Mesenchymal stem cell (in vitro differentiated cells and primary cell): Measurements from ENCODE around the gene NUDT3.

Source experiments
- DNase-seq: peaks from one replicate; pipeline ENCODE4 v3.0.0-alpha.2; 2013
- H2AFZ ChIP-seq: one replicate; pipeline ENCODE4 v1.6.1; 2013; ENCODE audit warnings: low read depth, mild to moderate bottlenecking, control low read depth, inconsistent platforms, low read length, moderate library complexity
- H2AK5ac ChIP-seq: 2 replicates; pipeline ENCODE4 v1.6.1; 2013; ENCODE audit warnings: low read length, moderate library complexity, mild to moderate bottlenecking, inconsistent platforms; ENCODE audit not compliant: severe bottlenecking
- H2BK120ac ChIP-seq: one replicate; pipeline ENCODE4 v1.6.1; 2013; ENCODE audit warnings: low read depth, mild to moderate bottlenecking, inconsistent platforms, low read length, moderate library complexity
- H2BK12ac ChIP-seq, 2 experiments: one replicate each; pipeline ENCODE4 v1.6.1; 2013; ENCODE audit warnings: inconsistent platforms in 2 of 2, low read length in 2 of 2, mild to moderate bottlenecking in 2 of 2, moderate library complexity in 2 of 2, control low read depth in 1 of 2
- H2BK15ac ChIP-seq: one replicate; pipeline ENCODE4 v1.6.1; 2013; ENCODE audit warnings: mild to moderate bottlenecking, low read depth, inconsistent platforms; ENCODE audit not compliant: poor library complexity, severe bottlenecking
- H2BK5ac ChIP-seq: 2 replicates; pipeline ENCODE4 v1.6.1; 2013; ENCODE audit warnings: low read depth, mild to moderate bottlenecking, low read length, control low read depth, inconsistent platforms; ENCODE audit not compliant: poor library complexity, severe bottlenecking
- H3K14ac ChIP-seq, 2 experiments: one replicate each; pipeline ENCODE4 v1.6.1; 2013; ENCODE audit warnings: inconsistent platforms in 2 of 2, low read length in 2 of 2, control low read depth in 1 of 2, mild to moderate bottlenecking in 1 of 2, moderate library complexity in 1 of 2
- H3K18ac ChIP-seq, 2 experiments: one replicate each; pipeline ENCODE4 v1.6.1; 2013; ENCODE audit warnings: inconsistent platforms in 2 of 2, low read length in 2 of 2, control low read depth in 1 of 2, low read depth in 1 of 2, mild to moderate bottlenecking in 1 of 2
- H3K23ac ChIP-seq, 2 experiments: one replicate each; pipeline ENCODE4 v1.6.1; 2013; ENCODE audit warnings: inconsistent platforms in 2 of 2, low read length in 2 of 2, mild to moderate bottlenecking in 2 of 2, moderate library complexity in 2 of 2, control low read depth in 1 of 2
- H3K27ac ChIP-seq: 2 replicates; pipeline ENCODE4 v1.5.1; 2013; ENCODE audit warnings: mild to moderate bottlenecking, moderate library complexity, low read length, control low read depth, inconsistent platforms; ENCODE audit not compliant: poor library complexity, severe bottlenecking
- H3K27me3 ChIP-seq, 2 experiments: 2 replicates each; pipeline versions ENCODE4 v1.6.1 to v1.7.0; 2013; ENCODE audit warnings: low read length in 2 of 2, mild to moderate bottlenecking in 2 of 2, moderate library complexity in 2 of 2, control low read depth in 1 of 2, inconsistent platforms in 1 of 2; ENCODE audit not compliant: control insufficient read depth in 1 of 2, insufficient read depth in 1 of 2
- H3K36me3 ChIP-seq, 2 experiments: 2 replicates each; pipeline versions ENCODE4 v1.6.1 to v1.7.0; 2013; ENCODE audit warnings: low read length in 2 of 2, control low read depth in 1 of 2, inconsistent platforms in 1 of 2, low read depth in 1 of 2, mild to moderate bottlenecking in 1 of 2; ENCODE audit not compliant: insufficient read depth in 2 of 2, control insufficient read depth in 1 of 2
- H3K4ac ChIP-seq, 2 experiments: one replicate each; pipeline ENCODE4 v1.6.1; 2013; ENCODE audit warnings: inconsistent platforms in 2 of 2, low read length in 2 of 2, mild to moderate bottlenecking in 2 of 2, moderate library complexity in 2 of 2, control low read depth in 1 of 2, low read depth in 1 of 2
- H3K4me1 ChIP-seq: 2 replicates; pipeline ENCODE4 v1.6.1; 2013; ENCODE audit warnings: low read depth, low read length, control low read depth; ENCODE audit not compliant: control insufficient read depth, insufficient read depth
- H3K4me2 ChIP-seq: 2 replicates; pipeline ENCODE4 v1.6.1; 2013; ENCODE audit warnings: low read length, mild to moderate bottlenecking, inconsistent platforms; ENCODE audit not compliant: poor library complexity, severe bottlenecking
- H3K4me3 ChIP-seq, 2 experiments: 2 replicates each; pipeline versions ENCODE4 v1.5.1 to v1.7.0; 2013; ENCODE audit warnings: low read length in 2 of 2, mild to moderate bottlenecking in 2 of 2, control low read depth in 1 of 2, low read depth in 1 of 2; ENCODE audit not compliant: insufficient read depth in 1 of 2
- H3K79me1 ChIP-seq: replicated peaks from 2 replicates; pipeline ENCODE4 v1.6.1; 2013; ENCODE audit warnings: mild to moderate bottlenecking, control low read depth, low read length, inconsistent platforms; ENCODE audit not compliant: poor library complexity, severe bottlenecking
- H3K9ac ChIP-seq: 2 replicates; pipeline ENCODE4 v1.7.0; 2013; ENCODE audit warnings: mild to moderate bottlenecking, low read length, moderate library complexity
- H3K9me3 ChIP-seq: 2 replicates; pipeline ENCODE4 v1.7.0; 2013; ENCODE audit warnings: mild to moderate bottlenecking, low read length; ENCODE audit not compliant: control insufficient read depth
- H4K8ac ChIP-seq: one replicate; pipeline ENCODE4 v1.6.1; 2013; ENCODE audit warnings: inconsistent platforms, mild to moderate bottlenecking, low read length, moderate library complexity
- H4K91ac ChIP-seq: one replicate; pipeline ENCODE4 v1.6.1; 2013; ENCODE audit warnings: mild to moderate bottlenecking, low read length, inconsistent platforms
- WGBS: methylation state at CpG from one replicate; pipeline ENCODE4 v1.1.7; 2013; ENCODE audit warnings: mixed read lengths; 5-methylcytosine and 5-hydroxymethylcytosine counted together

Gene NUDT3

DNA sequence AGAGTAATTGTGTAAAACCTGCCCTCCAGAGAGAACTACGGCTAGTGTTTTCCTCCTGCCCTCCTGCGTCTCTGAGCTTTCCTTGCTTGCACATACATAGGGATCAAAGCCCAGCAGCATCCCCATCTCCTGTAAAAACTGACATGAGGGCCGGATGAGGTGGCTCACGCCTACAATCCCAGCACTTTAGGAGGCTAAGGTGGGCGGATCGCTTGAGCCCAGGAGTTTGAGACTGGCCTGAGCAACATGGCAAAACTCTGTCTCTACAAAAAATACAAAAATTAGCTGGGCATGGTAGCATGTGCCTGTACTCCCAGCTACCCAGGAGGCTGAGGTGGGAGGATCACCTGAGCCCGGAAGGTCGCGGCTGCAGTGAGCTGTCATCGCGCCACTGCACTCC is 103.3 kb downstream of the NUDT3 start:
- H3K79me1 ChIP-seq = peaks cover 9% of the 10 kb centered on the region
- H3K23ac ChIP-seq = no peak overlapping the region
- WGBS = 95% methylated on average over 11 of the region's 11 CpGs

DNA sequence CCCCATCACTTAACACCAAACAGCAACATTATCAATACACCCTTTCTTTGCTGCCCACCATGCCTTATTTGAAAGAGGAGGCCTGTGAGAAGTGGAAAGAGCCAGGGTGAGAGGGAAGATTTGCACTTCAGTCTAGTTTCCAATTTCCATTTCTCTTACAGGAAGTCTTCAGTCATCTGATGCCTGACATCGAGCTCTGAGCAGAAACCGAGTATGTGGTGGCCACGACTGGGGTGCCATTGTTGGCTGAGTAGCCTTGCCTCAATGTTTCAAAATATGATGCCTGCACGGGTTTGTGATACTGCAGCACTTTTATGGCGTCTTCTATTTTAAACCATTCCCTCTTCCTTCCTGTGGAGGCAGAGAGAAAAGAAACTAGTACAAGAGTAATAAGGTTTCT is 103.9 kb downstream of the NUDT3 start:
- no peak overlapping the region for H3K14ac ChIP-seq
- WGBS = 76% methylated on average over 3 of the region's 5 CpGs
- no peaks in the 10 kb centered on the region for H3K9me3 ChIP-seq

More for the DNA sequence above, 103.3 kb downstream of the NUDT3 start:
- Histone ChIP-seq H3K9me3 (no peaks in the 10 kb centered on the region), H3K14ac (no peak overlapping the region), H2BK15ac (no peak overlapping the region), H3K18ac (no peak overlapping the region), H2AFZ (no peak overlapping the region), H3K4me2 (no peak overlapping the region), H3K36me3 (peaks cover 14 to 43% of the 10 kb centered on the region in 2 experiments), H3K4me1 (peaks cover 4% of the 10 kb centered on the region), H4K91ac (no peak overlapping the region), H2BK120ac (no peak overlapping the region), H3K27me3 (no peaks in the 10 kb centered on the region), H4K8ac (no peak overlapping the region), H2BK5ac (no peak overlapping the region), H3K4ac (no peak overlapping the region), H2AK5ac (no peak overlapping the region), H3K9ac (no peak overlapping the region), H2BK12ac (no peak overlapping the region), H3K27ac (no peak overlapping the region), H3K4me3 (no peak overlapping the region)
- DNase-seq = no peak

DNA sequence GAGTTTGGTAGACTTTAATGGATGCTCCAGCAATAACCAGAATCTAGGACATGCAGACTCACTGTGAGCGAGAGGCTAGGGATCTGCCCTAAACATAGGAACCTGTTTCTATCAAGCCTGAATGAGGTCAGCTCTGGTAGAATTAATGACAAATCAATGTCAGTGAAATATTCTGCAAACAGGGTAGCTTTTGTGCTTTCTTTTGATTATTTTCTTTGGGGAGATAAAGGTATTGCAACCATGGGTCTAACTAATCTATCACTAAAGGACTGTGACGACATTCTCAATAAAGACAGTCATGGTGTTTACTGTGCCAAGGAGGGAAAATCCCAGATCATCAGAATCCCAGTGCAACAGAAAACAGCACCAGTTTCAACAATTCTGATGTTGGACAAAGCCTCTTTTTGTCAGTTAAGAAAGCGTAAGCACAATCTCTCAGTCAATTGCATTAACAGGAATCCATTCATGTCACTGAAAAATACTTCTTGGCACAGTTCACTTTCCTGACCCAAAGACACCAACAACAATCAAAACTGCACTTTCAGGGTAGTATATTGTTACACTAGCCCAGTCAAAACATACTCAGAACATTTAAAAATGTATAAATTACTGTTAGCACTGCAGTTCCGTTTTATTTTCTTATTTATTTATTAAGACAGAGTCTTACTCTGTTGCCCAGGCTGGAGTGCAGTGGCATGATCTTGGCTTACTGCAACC is 106.9 kb downstream of the NUDT3 start:
- Histone ChIP-seq H2BK120ac (no peak overlapping the region), H3K9me3 (no peaks in the 10 kb centered on the region), H4K8ac (no peak overlapping the region), H3K4ac (no peak overlapping the region), H2AK5ac (no peak overlapping the region), H3K18ac (peak overlapping the region in 1 of 2 experiments; percentile 48), H3K9ac (no peak overlapping the region), H3K79me1 (peaks cover 14% of the 10 kb centered on the region), H3K4me2 (no peak overlapping the region), H3K14ac (no peak overlapping the region), H2BK5ac (no peak overlapping the region), H3K36me3 (peaks cover 7 to 26% of the 10 kb centered on the region in 2 experiments), H2AFZ (no peak overlapping the region), H3K4me3 (no peak overlapping the region), H3K4me1 (peaks cover 6% of the 10 kb centered on the region), H2BK15ac (no peak overlapping the region), H3K23ac (no peak overlapping the region), H4K91ac (no peak overlapping the region), H3K27me3 (no peaks in the 10 kb centered on the region), H2BK12ac (no peak overlapping the region), H3K27ac (peak overlapping the region; percentile 45)
- DNase-seq = peak; percentile 63
- 93% methylated on average over 4 of the region's 4 CpGs for WGBS

More for the DNA sequence above, 103.9 kb downstream of the NUDT3 start:
- H4K8ac ChIP-seq = no peak overlapping the region
- peaks cover 13 to 43% of the 10 kb centered on the region in 2 experiments for H3K36me3 ChIP-seq
- no peaks in the 10 kb centered on the region for H3K27me3 ChIP-seq
- no peak overlapping the region for H2BK15ac ChIP-seq
- H3K23ac ChIP-seq = no peak overlapping the region
- H2BK12ac ChIP-seq = no peak overlapping the region
- peaks cover 7% of the 10 kb centered on the region for H3K4me1 ChIP-seq
- no peak overlapping the region for H2AFZ ChIP-seq
- no peak overlapping the region for H2BK120ac ChIP-seq
- no peak overlapping the region for H3K27ac ChIP-seq
- peaks cover 11% of the 10 kb centered on the region for H3K79me1 ChIP-seq
- no peak overlapping the region for H3K4ac ChIP-seq
- H3K4me2 ChIP-seq = no peak overlapping the region
- H3K18ac ChIP-seq = no peak overlapping the region
- H3K9ac ChIP-seq = no peak overlapping the region
- no peak overlapping the region for H2BK5ac ChIP-seq
- no peak overlapping the region for H4K91ac ChIP-seq
- H2AK5ac ChIP-seq = no peak overlapping the region
- DNase-seq = no peak
- H3K4me3 ChIP-seq = no peak overlapping the region

DNA sequence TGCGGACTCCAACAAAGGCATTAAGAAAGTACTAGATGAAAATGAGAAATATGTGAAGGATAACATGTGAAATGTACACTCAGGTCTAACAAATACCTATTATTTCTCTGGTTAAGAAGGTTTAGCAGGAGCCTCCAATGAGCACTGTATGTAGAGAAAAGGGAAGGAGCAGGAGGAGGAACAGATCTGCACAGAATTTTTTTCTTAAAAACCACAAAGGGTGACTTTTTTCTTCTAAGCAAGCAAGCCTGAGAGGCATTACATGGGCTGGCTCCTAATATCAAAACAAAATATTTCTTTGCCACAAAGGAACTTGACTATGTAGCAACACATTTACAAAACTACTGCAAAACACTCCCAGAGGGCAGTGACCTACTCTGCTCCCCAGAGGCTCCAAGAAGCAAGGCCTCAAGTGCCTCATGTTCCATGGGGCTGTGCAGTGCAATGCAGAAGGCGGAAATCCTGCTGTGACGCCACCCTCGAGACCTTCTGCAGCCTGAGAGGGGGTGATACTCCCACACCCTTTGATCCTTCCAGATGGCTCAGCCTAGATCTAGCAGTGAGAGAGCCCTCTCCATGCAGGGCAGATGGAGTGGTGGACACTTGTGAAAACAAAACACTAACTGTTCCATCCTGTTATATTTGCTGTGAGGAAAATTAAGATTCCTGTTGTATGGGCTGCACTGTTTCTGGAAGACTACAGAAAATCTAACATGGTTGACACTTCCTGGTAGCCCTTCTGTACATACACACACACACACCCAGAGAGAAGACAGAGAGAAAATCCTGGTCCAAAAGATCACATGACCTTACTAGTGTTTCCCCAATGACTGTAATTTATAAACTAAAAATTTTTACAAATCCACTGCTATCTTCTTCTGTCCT is 107.7 kb downstream of the NUDT3 start:
- H3K4ac ChIP-seq = no peak overlapping the region
- H2BK15ac ChIP-seq = no peak overlapping the region
- no peak overlapping the region for H2AK5ac ChIP-seq
- H3K18ac ChIP-seq = peak overlapping the region in 1 of 2 experiments; percentile 48
- H3K14ac ChIP-seq = no peak overlapping the region
- H3K9ac ChIP-seq = no peak overlapping the region
- no peak overlapping the region for H3K4me3 ChIP-seq
- DNase-seq = peak; percentile 97
- H3K27me3 ChIP-seq = no peaks in the 10 kb centered on the region
- no peak overlapping the region for H3K23ac ChIP-seq
- no peak overlapping the region for H3K4me2 ChIP-seq
- 44% methylated on average over 3 of the region's 4 CpGs for WGBS
- H3K27ac ChIP-seq = peak overlapping the region; percentile 45
- peak overlapping the region in 1 of 2 experiments; percentile 18 for H2BK12ac ChIP-seq
- H3K79me1 ChIP-seq = peaks cover 12% of the 10 kb centered on the region
- peaks cover 6% of the 10 kb centered on the region for H3K4me1 ChIP-seq
- H4K8ac ChIP-seq = peak overlapping the region; percentile 2
- no peaks in the 10 kb centered on the region for H3K9me3 ChIP-seq
- no peak overlapping the region for H2BK5ac ChIP-seq
- no peak overlapping the region for H4K91ac ChIP-seq
- no peak overlapping the region for H2AFZ ChIP-seq
- no peak overlapping the region for H2BK120ac ChIP-seq
- peaks cover 11 to 34% of the 10 kb centered on the region in 2 experiments for H3K36me3 ChIP-seq
